IPS DF 6.9 (cell line): Measurements from ENCODE around the gene MBIP.

Source experiments
- DNase-seq: peaks from one replicate; pipeline ENCODE4 v3.0.0-alpha.2; 2013; ENCODE audit warnings: low read depth, low spot score
- H3K27ac ChIP-seq: one replicate; pipeline ENCODE4 v1.5.1; 2013; ENCODE audit warnings: low read length, control low read depth
- H3K27me3 ChIP-seq: 2 replicates; pipeline ENCODE4 v1.6.1; 2013; ENCODE audit warnings: mild to moderate bottlenecking, low read length; ENCODE audit not compliant: control insufficient read depth, insufficient read depth
- H3K36me3 ChIP-seq: 2 replicates; pipeline ENCODE4 v1.6.1; 2013; ENCODE audit warnings: low read length; ENCODE audit not compliant: control insufficient read depth, insufficient read depth
- H3K4me1 ChIP-seq: 2 replicates; pipeline ENCODE4 v1.6.1; 2013; ENCODE audit warnings: low read length; ENCODE audit not compliant: control insufficient read depth, insufficient read depth
- H3K4me3 ChIP-seq: 2 replicates; pipeline ENCODE4 v1.5.1; 2013; ENCODE audit warnings: mild to moderate bottlenecking, low read length
- H3K9me3 ChIP-seq: 2 replicates; pipeline ENCODE4 v1.6.1; 2013; ENCODE audit warnings: low read length, inconsistent platforms; ENCODE audit not compliant: control insufficient read depth, insufficient read depth
- WGBS: extraction: QIAGEN DNeasy Blood & Tissue Kit; methylation state at CpG from one replicate; pipeline ENCODE4 v1.1.7; 2013; ENCODE audit warnings: mixed read lengths, missing lambda C conversion rate; ENCODE audit not compliant: insufficient read length, insufficient coverage; 5-methylcytosine and 5-hydroxymethylcytosine counted together

MBIP gene

GRCh38 chr14:36293824-36294223 is 26.6 kb downstream of the MBIP start:
- WGBS: no CpG with 5 or more reads among the region's 1 CpG
- no peak overlapping the region for H3K4me3 ChIP-seq
- no peak overlapping the region for H3K27ac ChIP-seq
- no peaks in the 10 kb centered on the region for H3K27me3 ChIP-seq
- no peaks in the 10 kb centered on the region for H3K9me3 ChIP-seq
- peaks cover 2% of the 10 kb centered on the region; the same call in 1 of the 2 replicates for H3K4me1 ChIP-seq
- no peak for DNase-seq
- no peaks in the 10 kb centered on the region for H3K36me3 ChIP-seq

DNA sequence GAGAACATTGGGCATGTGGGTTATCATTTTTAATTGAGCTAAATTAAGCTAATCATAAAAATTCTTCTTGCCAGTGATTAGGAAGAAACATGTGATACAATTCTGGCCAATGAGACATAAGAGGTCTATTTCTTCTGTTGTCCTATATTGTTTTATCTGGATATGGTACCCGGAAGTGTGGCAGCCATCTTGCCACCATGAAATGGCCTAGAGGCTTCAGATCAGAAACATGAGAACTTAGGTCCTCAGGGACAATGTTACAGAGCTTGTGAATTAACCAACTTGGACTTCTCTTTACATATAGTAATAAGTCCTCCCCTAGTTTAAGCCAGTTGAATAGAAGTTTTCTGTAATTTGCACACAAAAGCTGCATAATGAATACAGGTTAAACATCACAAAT is 30.5 kb downstream of the MBIP start:
- Histone ChIP-seq H3K4me1 (no peaks in the 10 kb centered on the region), H3K27ac (no peak overlapping the region), H3K4me3 (no peak overlapping the region), H3K9me3 (no peaks in the 10 kb centered on the region), H3K36me3 (no peaks in the 10 kb centered on the region), H3K27me3 (no peaks in the 10 kb centered on the region)
- DNase-seq: no peak
- no CpG with 5 or more reads among the region's 1 CpG for WGBS

- no CpG with 5 or more reads among the region's 3 CpGs for WGBS
- DNase-seq: no peak
- no peaks in the 10 kb centered on the region for H3K4me1 ChIP-seq
- no peaks in the 10 kb centered on the region for H3K9me3 ChIP-seq
- H3K27me3 ChIP-seq: no peaks in the 10 kb centered on the region
- H3K4me3 ChIP-seq: no peak overlapping the region
- no peak overlapping the region for H3K27ac ChIP-seq
- H3K36me3 ChIP-seq: no peaks in the 10 kb centered on the region
Observed at GRCh38 chr14:36288496-36288895, 31.9 kb downstream of the MBIP start.

- Histone ChIP-seq H3K4me3 (no peak overlapping the region), H3K4me1 (no peaks in the 10 kb centered on the region; the same call in 1 of the 2 replicates), H3K36me3 (no peaks in the 10 kb centered on the region), H3K9me3 (no peaks in the 10 kb centered on the region), H3K27me3 (no peaks in the 10 kb centered on the region), H3K27ac (no peak overlapping the region)
- no peak for DNase-seq
- no CpG with 5 or more reads among the region's 4 CpGs for WGBS
Observed at GRCh38 chr14:36284971-36285595, 35.4 kb downstream of the MBIP start.

DNA sequence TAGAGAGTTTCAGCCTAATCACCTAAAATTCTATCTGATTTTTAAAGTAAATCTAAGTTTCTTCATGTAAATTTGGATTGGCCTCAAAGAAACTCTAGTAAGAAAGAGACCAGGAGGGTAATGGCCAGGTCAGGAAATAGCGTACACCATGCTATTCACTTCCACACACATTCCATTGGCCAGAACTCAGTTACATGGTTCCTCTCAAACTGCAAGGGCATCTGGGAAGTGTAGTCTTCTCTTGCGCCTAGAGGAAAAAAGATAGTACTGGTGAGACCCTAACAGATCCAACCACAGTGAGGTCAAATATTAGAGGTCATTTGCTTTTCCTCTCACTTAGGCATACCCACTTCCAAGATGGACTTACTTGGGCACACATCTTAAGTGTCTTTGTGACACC is 39.1 kb downstream of the MBIP start:
- H3K4me3 ChIP-seq: no peak overlapping the region
- H3K4me1 ChIP-seq: no peaks in the 10 kb centered on the region; the same call in 1 of the 2 replicates
- WGBS: no CpG with 5 or more reads among the region's 2 CpGs
- DNase-seq: peak; percentile 48
- no peak overlapping the region for H3K27ac ChIP-seq
- no peaks in the 10 kb centered on the region for H3K27me3 ChIP-seq
- H3K9me3 ChIP-seq: no peaks in the 10 kb centered on the region
- no peaks in the 10 kb centered on the region for H3K36me3 ChIP-seq

DNA sequence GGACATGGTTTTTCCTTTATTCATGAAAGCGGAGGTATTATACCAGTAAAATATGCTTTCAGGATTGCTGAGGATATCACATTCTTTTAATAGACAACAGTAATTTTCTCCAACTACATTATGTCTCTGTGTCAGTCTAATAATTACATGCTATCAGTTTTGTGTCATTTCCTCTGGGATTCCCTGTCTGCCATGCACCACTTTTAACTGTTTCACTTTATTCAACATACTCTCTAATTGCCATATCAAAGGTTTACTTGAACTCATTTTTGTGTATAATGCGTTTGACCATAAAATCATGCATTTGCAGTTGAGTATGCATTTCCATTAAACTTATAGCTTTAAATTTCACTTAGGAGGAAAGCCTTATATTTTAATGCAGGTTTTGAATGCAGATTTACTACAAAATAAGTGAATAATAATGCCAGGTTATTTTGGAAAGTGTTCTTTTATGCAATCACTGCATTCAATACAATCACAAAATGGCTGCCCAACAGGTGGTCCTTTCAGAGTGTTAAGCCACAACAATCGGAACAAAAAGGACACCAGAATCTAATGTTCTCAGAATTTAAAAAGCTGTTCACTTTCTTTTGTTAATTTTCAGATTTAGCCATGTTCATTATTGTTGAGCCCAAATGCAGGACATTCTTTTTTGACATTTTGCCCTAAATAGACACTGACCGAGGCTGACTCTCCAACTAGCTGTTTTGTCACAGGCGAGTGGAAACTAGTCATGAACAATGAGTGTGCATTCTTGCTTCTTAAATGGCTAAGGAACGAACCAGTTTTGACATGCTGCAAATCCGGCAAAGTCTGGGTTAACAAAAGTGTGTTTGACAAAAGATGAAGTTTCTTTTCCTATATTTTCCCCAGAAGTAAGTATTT is 40.9 kb downstream of the MBIP start:
- Histone ChIP-seq H3K4me1 (no peaks in the 10 kb centered on the region; the same call in 1 of the 2 replicates), H3K27me3 (no peaks in the 10 kb centered on the region), H3K4me3 (no peak overlapping the region), H3K9me3 (no peaks in the 10 kb centered on the region), H3K36me3 (no peaks in the 10 kb centered on the region), H3K27ac (no peak overlapping the region)
- DNase-seq: no peak
- no CpG with 5 or more reads among the region's 7 CpGs for WGBS

GRCh38 chr14:36275741-36276140 is 44.7 kb downstream of the MBIP start:
- H3K9me3 ChIP-seq: no peaks in the 10 kb centered on the region
- H3K4me3 ChIP-seq: no peak overlapping the region
- DNase-seq: no peak
- no peaks in the 10 kb centered on the region for H3K36me3 ChIP-seq
- H3K4me1 ChIP-seq: peaks cover 9% of the 10 kb centered on the region; the same call in 1 of the 2 replicates
- no peak overlapping the region for H3K27ac ChIP-seq
- peaks cover 6% of the 10 kb centered on the region; the same call in 1 of the 2 replicates for H3K27me3 ChIP-seq
- WGBS: no CpG with 5 or more reads among the region's 3 CpGs

DNA sequence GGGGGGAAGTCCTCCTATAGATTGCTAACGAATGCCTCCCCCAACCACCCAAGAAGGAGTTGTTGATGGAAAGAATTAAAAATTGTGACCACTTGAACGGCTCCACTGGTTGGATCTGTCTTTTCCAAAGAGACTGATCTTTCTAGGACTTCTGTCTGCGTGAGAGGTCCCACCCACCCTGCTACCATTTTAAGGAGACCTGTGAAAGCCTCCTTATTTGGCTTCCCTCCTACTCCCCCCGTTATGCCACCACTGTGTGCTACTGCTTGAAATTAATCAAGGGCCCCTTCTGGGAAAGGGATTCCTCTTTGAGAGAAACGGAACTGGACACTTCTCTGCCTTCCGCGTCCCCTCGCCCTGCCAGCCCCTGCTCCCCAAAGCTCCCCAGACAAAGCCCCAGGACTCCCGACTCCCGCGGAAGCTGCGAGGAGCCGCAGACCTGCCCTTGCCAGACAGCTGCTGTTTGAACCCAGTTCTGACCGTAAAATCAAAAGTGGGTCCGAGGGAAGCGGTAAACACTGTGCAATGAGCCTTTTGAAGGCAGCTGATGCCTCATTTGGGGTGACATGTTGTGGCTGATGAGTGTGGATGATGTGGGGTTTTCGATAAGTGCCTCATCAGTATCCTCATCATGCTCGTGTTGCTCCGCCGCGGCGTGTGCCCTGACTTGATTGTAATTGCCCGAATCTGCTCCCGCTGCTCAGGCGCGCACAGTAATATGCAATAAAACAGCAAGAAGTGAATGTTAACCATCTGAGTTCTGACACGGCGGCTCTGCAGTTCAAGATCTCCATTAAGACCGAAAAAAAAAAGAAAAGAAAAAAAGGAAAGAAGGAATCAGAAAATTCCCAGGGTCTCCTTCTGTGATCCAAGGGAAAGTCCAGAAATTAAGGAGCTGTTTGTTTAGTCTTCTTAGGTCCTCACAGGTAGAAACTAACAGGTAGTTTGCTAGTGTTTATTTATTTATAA is 48.2 kb downstream of the MBIP start:
- no peaks in the 10 kb centered on the region for H3K36me3 ChIP-seq
- H3K27me3 ChIP-seq: peaks cover 6% of the 10 kb centered on the region
- peaks cover 14% of the 10 kb centered on the region; the same call in 1 of the 2 replicates for H3K4me1 ChIP-seq
- H3K4me3 ChIP-seq: peak overlapping the region; percentile 20; the same call in 1 of the 2 replicates
- WGBS: no CpG with 5 or more reads among the region's 29 CpGs
- H3K27ac ChIP-seq: no peak overlapping the region
- H3K9me3 ChIP-seq: no peaks in the 10 kb centered on the region
- DNase-seq: no peak

- Histone ChIP-seq H3K36me3 (no peaks in the 10 kb centered on the region), H3K27ac (no peak overlapping the region), H3K27me3 (peaks cover 6% of the 10 kb centered on the region), H3K9me3 (no peaks in the 10 kb centered on the region), H3K4me1 (peaks cover 14% of the 10 kb centered on the region; the same call in 1 of the 2 replicates), H3K4me3 (no peak overlapping the region)
- WGBS: no CpG with 5 or more reads among the region's 1 CpG
- no peak for DNase-seq
Observed at GRCh38 chr14:36271222-36271621, 49.2 kb downstream of the MBIP start.

GRCh38 chr14:36270191-36270590 is 50.2 kb downstream of the MBIP start:
- H3K36me3 ChIP-seq: no peaks in the 10 kb centered on the region
- H3K27ac ChIP-seq: no peak overlapping the region
- no peak overlapping the region for H3K4me3 ChIP-seq
- H3K9me3 ChIP-seq: no peaks in the 10 kb centered on the region
- peaks cover 14% of the 10 kb centered on the region; the same call in 1 of the 2 replicates for H3K4me1 ChIP-seq
- H3K27me3 ChIP-seq: peaks cover 6% of the 10 kb centered on the region
- no peak for DNase-seq
- WGBS: 100% methylated on average over 1 of the region's 2 CpGs
